Calu3 (cell line): ENCODE results near the gene TSHZ1. TPM values are rescaled to one million over a fixed set of nuclear protein-coding genes. Genes with fewer than 3 reads are reported as not detected.

Experiments used
- BruUV-seq: library from RNA; stranded (reverse); fragments of 400-500 nt; replicated peaks from 2 replicates; lab custom pipeline; 2021; lab: Mats Ljungman, UMichigan
- CTCF ChIA-PET: fragments of 300-600 bp; sonication (Branson Sonifier 250); formaldehyde crosslinking; loops from one replicate; lab custom pipeline; 2022; ENCODE audit warnings: antibody characterized with exemption; lab: Charles Lee
- DNase-seq: peaks from one replicate; pipeline ENCODE4 v3.0.0; 2022
- H3K27ac Mint-ChIP-seq: one replicate; pipeline ENCODE4 v1.8.0; 2022; ENCODE audit warnings: mixed read lengths; ENCODE audit not compliant: unreplicated experiment
- H3K27me3 Mint-ChIP-seq: one replicate; pipeline ENCODE4 v1.8.0; 2022; ENCODE audit warnings: mixed read lengths; ENCODE audit not compliant: unreplicated experiment
- H3K36me3 Mint-ChIP-seq: one replicate; pipeline ENCODE4 v1.8.0; 2022; ENCODE audit warnings: mild to moderate bottlenecking, moderate library complexity, mixed read lengths; ENCODE audit not compliant: insufficient read depth, unreplicated experiment
- H3K4me1 Mint-ChIP-seq: one replicate; pipeline ENCODE4 v1.8.0; 2022; ENCODE audit warnings: mild to moderate bottlenecking, low read depth, mixed read lengths; ENCODE audit not compliant: unreplicated experiment
- H3K4me3 Mint-ChIP-seq: one replicate; pipeline ENCODE4 v1.8.0; 2022; ENCODE audit warnings: mild to moderate bottlenecking, low read depth, moderate library complexity, mixed read lengths; ENCODE audit not compliant: unreplicated experiment
- H3K9me3 Mint-ChIP-seq: one replicate; pipeline ENCODE4 v1.8.0; 2022; ENCODE audit warnings: low read depth, mixed read lengths; ENCODE audit not compliant: unreplicated experiment
- CTCF ChIP-seq: fragments of 200-600 bp; IDR thresholded peaks from one replicate; pipeline ENCODE4 v1.8.0; 2022; ENCODE audit warnings: antibody characterized with exemption; ENCODE audit not compliant: unreplicated experiment
- intact Hi-C: fragments of 100-400 bp; cut with micrococcal nuclease; formaldehyde crosslinking; loops from one replicate; pipeline ENCODE4 v1.10.0; 2022; ENCODE audit not compliant: unreplicated experiment
- total RNA-seq: library from RNA; stranded (reverse); gene quantifications from 2 replicates; pipeline ENCODE4 v1.2.3, GENCODE V29; 2022

Gene TSHZ1
- total RNA-seq, 1 experiment from 2014 or later: 10.8 TPM

- BruUV-seq: no TSS peak
- peaks cover 9% of the 10 kb centered on the region for H3K4me1 Mint-ChIP-seq
- peak overlapping the region; percentile 67 for H3K4me3 Mint-ChIP-seq
- no peak for DNase-seq
- intact Hi-C loops: loop anchor here (5.0 kb wide), 1 partner anchor 35 kb away; the partner anchor contains the start of gene TSHZ1
- no peak for TF ChIP-seq CTCF
- no peaks in the 10 kb centered on the region for H3K27me3 Mint-ChIP-seq
- H3K27ac Mint-ChIP-seq: peak overlapping the region; percentile 79
- peaks cover 8% of the 10 kb centered on the region for H3K36me3 Mint-ChIP-seq
- CTCF ChIA-PET: no interaction called here
- H3K9me3 Mint-ChIP-seq: no peaks in the 10 kb centered on the region
These were observed 36.4 kb downstream of the TSHZ1 start for GRCh38 chr18:75246721-75247610.

GRCh38 chr18:75247611-75248421 is 37.2 kb downstream of the TSHZ1 start:
- no peaks in the 10 kb centered on the region for H3K9me3 Mint-ChIP-seq
- intact Hi-C loops: loop anchor here (5.0 kb wide), 1 partner anchor 36 kb away; the partner anchor contains the start of gene TSHZ1
- no TSS peak for BruUV-seq
- H3K27me3 Mint-ChIP-seq: no peaks in the 10 kb centered on the region
- CTCF ChIA-PET: no interaction called here
- peaks cover 8% of the 10 kb centered on the region for H3K36me3 Mint-ChIP-seq
- H3K4me3 Mint-ChIP-seq: peak overlapping the region; percentile 67
- peak overlapping the region; percentile 79 for H3K27ac Mint-ChIP-seq
- no peak for TF ChIP-seq CTCF
- no peak for DNase-seq
- peaks cover 9% of the 10 kb centered on the region for H3K4me1 Mint-ChIP-seq

- H3K4me3 Mint-ChIP-seq: peak overlapping the region; percentile 67
- H3K9me3 Mint-ChIP-seq: no peaks in the 10 kb centered on the region
- H3K27me3 Mint-ChIP-seq: no peaks in the 10 kb centered on the region
- intact Hi-C loops: loop anchor here (5.0 kb wide), 1 partner anchor 36 kb away; the partner anchor contains the start of gene TSHZ1
- H3K27ac Mint-ChIP-seq: peak overlapping the region; percentile 79
- CTCF ChIA-PET: no interaction called here
- H3K4me1 Mint-ChIP-seq: peaks cover 9% of the 10 kb centered on the region
- TF ChIP-seq CTCF: no peak
- DNase-seq: no peak
- H3K36me3 Mint-ChIP-seq: peaks cover 8% of the 10 kb centered on the region
- BruUV-seq: no TSS peak
These were observed 38.0 kb downstream of the TSHZ1 start for GRCh38 chr18:75248426-75249174.

GRCh38 chr18:75249175-75249518 is 38.5 kb downstream of the TSHZ1 start:
- Mint-ChIP-seq H3K36me3 (peaks cover 8% of the 10 kb centered on the region), H3K27ac (no peak overlapping the region), H3K9me3 (no peaks in the 10 kb centered on the region), H3K4me3 (no peak overlapping the region), H3K27me3 (no peaks in the 10 kb centered on the region), H3K4me1 (peaks cover 9% of the 10 kb centered on the region)
- CTCF ChIA-PET: no interaction called here
- intact Hi-C loops: loop anchor here (5.0 kb wide), 1 partner anchor 37 kb away; the partner anchor contains the start of gene TSHZ1
- BruUV-seq: no TSS peak
- DNase-seq: no peak
- TF ChIP-seq CTCF: no peak
